HepG2 (cell line): ENCODE results near the gene ASH1L. TPM values are rescaled to one million over a fixed set of nuclear protein-coding genes. Genes with fewer than 3 reads are reported as not detected.

Experiments
- KDM3A ChIP-seq: IDR thresholded peaks from 2 replicates; pipeline ENCODE4 v1.6.1; 2018; ENCODE audit warnings: low read depth, missing compliant biosample characterization
- NR2F2 ChIP-seq: IDR thresholded peaks from 2 replicates; pipeline ENCODE4 v1.6.1; 2012; ENCODE audit warnings: low read depth, inconsistent platforms, borderline replicate concordance
- NR2F6 ChIP-seq, 2 experiments: IDR thresholded peaks; 2 replicates each; pipeline ENCODE4 v1.6.1; 2016; ENCODE audit warnings: antibody characterized with exemption in 1 of 2, mild to moderate bottlenecking in 1 of 2
- TOE1 ChIP-seq: sonication (generic); formaldehyde crosslinking; IDR thresholded peaks from 2 replicates; pipeline ENCODE4 v1.4.0; 2020; ENCODE audit warnings: mild to moderate bottlenecking, missing genetic modification reagents
- YEATS4 ChIP-seq: sonication (generic); formaldehyde crosslinking; IDR thresholded peaks from 2 replicates; pipeline ENCODE4 v1.4.0; 2020; ENCODE audit warnings: missing genetic modification reagents, borderline replicate concordance
- ZNF232 ChIP-seq: sonication (generic); formaldehyde crosslinking; IDR thresholded peaks from 2 replicates; pipeline ENCODE4 v1.4.0; 2020; ENCODE audit warnings: missing genetic modification reagents, borderline replicate concordance
- ZNF331 ChIP-seq: sonication (generic); formaldehyde crosslinking; IDR thresholded peaks from 2 replicates; pipeline ENCODE4 v1.4.0; 2020; ENCODE audit warnings: missing genetic modification reagents
- ZNF367 ChIP-seq: sonication (generic); formaldehyde crosslinking; IDR thresholded peaks from 2 replicates; pipeline ENCODE4 v1.4.0; 2020; ENCODE audit warnings: missing genetic modification reagents, borderline replicate concordance
- ZNF496 ChIP-seq: sonication (generic); formaldehyde crosslinking; IDR thresholded peaks from 2 replicates; pipeline ENCODE4 v1.8.1; 2023; ENCODE audit warnings: mild to moderate bottlenecking, moderate library complexity, missing genetic modification reagents; ENCODE audit not compliant: insufficient replicate concordance
- ZSCAN12 ChIP-seq: sonication (generic); formaldehyde crosslinking; IDR thresholded peaks from 2 replicates; pipeline ENCODE4 v1.9.0; 2021; ENCODE audit warnings: mild to moderate bottlenecking, missing genetic modification reagents
- ZSCAN25 ChIP-seq: sonication (generic); formaldehyde crosslinking; IDR thresholded peaks from 2 replicates; pipeline ENCODE4 v1.8.0; 2022; ENCODE audit warnings: mild to moderate bottlenecking, missing genetic modification reagents
- polyA plus RNA-seq, 8 experiments: library from polyadenylated mRNA; depleted of rRNA in 3 of 8; stranded (reverse) in 7 of 8; unstranded in 1 of 8; fragments of >200 nt; fragmentation: Illumina TruSeq in 4 of 8; extraction: Trizol in 4 of 8; gene quantifications; 2 replicates each; pipeline versions ENCODE4 v1.2.1 to v1.2.3, GENCODE V29; 2011 to 2016; ENCODE audit warnings: low read depth in 4 of 8, missing spikeins in 1 of 8, mixed read lengths in 1 of 8; ENCODE audit not compliant: insufficient read depth in 1 of 8
- total RNA-seq, 5 experiments: library from RNA; depleted of rRNA; stranded (reverse); fragments of >200 nt; fragmentation: Illumina TruSeq; extraction: Trizol; gene quantifications; 2 replicates each; pipeline ENCODE4 v1.2.3, GENCODE V29; 2016; ENCODE audit warnings: low read depth in 1 of 5
- TF ChIP-seq, protein P1 (sequence below): sonication (generic); formaldehyde crosslinking; IDR thresholded peaks from 2 replicates; pipeline ENCODE4 v1.5.1; 2020; ENCODE audit warnings: missing genetic modification reagents, mild to moderate bottlenecking, borderline replicate concordance
- TF ChIP-seq, protein P2 (sequence below): IDR thresholded peaks from 2 replicates; pipeline ENCODE4 v1.6.1; 2016; ENCODE audit warnings: mild to moderate bottlenecking, missing biosample characterization, missing genetic modification reagents
- TF ChIP-seq, protein P3 (sequence below): sonication (generic); formaldehyde crosslinking; IDR thresholded peaks from 2 replicates; pipeline ENCODE4 v1.8.0; 2022; ENCODE audit warnings: missing genetic modification reagents, mild to moderate bottlenecking, moderate library complexity, borderline replicate concordance
- TF ChIP-seq, protein P4 (sequence below): sonication (generic); formaldehyde crosslinking; IDR thresholded peaks from 2 replicates; pipeline ENCODE4 v1.5.0; 2020; ENCODE audit warnings: mild to moderate bottlenecking, missing genetic modification reagents
- TF ChIP-seq, protein P5 (sequence below): sonication (generic); formaldehyde crosslinking; IDR thresholded peaks from 2 replicates; pipeline ENCODE4 v1.4.0; 2020; ENCODE audit warnings: missing genetic modification reagents, mild to moderate bottlenecking, borderline replicate concordance
- TF ChIP-seq, protein P6 (sequence below): sonication (generic); formaldehyde crosslinking; IDR thresholded peaks from 2 replicates; pipeline ENCODE4 v1.4.0; 2020; ENCODE audit warnings: low read depth, mild to moderate bottlenecking, missing genetic modification reagents

ASH1L gene
- total and polyA plus RNA-seq, 2 of the 13 experiments (the other 11 are each of a cell fraction or from before 2014, with no cell fraction given): 10.2 to 15.3 TPM

DNA sequence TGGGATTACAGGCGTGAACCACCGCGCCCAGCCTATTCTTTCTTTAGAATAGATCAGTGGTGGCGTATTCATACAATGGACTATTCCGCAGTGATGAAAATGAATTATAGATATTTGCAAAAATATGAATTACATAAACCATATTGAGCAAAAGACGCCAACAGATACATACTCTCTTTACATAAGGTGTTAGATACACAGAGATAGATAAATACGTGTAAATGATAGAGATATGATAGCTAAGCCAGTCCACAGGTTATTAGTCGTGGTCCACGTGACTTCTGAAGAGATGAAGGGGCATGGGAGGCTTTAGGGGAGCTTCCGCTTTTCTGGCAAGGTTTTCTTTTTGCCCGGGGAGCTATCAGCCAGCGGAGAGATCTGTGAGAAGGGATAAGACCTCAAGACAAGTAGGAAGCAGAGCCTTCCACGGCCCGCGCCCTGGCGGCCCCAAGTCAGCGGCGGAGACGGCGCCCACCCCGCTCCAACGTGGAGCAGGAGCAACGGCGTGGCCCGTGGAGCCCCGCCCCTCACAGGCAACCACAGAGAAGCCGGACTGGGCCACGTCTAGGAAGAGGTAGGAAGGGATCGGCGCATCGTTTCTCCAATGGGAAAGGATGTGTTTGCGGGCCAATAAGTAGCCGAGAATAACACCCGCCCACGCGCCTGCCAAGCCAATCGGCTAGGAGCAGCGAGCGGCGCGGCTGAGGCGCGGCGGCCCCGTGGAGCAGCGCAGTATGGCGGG is 47.1 kb upstream of the ASH1L start, which contains the start of gene MSTO1 (continued):
- TF ChIP-seq, protein P1, sequence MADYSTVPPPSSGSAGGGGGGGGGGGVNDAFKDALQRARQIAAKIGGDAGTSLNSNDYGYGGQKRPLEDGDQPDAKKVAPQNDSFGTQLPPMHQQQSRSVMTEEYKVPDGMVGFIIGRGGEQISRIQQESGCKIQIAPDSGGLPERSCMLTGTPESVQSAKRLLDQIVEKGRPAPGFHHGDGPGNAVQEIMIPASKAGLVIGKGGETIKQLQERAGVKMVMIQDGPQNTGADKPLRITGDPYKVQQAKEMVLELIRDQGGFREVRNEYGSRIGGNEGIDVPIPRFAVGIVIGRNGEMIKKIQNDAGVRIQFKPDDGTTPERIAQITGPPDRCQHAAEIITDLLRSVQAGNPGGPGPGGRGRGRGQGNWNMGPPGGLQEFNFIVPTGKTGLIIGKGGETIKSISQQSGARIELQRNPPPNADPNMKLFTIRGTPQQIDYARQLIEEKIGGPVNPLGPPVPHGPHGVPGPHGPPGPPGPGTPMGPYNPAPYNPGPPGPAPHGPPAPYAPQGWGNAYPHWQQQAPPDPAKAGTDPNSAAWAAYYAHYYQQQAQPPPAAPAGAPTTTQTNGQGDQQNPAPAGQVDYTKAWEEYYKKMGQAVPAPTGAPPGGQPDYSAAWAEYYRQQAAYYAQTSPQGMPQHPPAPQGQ: no peak
- TF ChIP-seq, protein P2, sequence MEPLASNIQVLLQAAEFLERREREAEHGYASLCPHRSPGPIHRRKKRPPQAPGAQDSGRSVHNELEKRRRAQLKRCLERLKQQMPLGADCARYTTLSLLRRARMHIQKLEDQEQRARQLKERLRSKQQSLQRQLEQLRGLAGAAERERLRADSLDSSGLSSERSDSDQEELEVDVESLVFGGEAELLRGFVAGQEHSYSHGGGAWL: peak; percentile 86
- no peak for TF ChIP-seq NR2F6 (IDR thresholded peaks at IDR 0.05)
- no peak for TF ChIP-seq NR2F6 (CRISPR knock-in tag; IDR thresholded peaks at IDR 0.05)
- TF ChIP-seq KDM3A (CRISPR knock-in tag): peak; percentile 25; the same call in 1 of the 2 replicates
- TF ChIP-seq, protein P3, sequence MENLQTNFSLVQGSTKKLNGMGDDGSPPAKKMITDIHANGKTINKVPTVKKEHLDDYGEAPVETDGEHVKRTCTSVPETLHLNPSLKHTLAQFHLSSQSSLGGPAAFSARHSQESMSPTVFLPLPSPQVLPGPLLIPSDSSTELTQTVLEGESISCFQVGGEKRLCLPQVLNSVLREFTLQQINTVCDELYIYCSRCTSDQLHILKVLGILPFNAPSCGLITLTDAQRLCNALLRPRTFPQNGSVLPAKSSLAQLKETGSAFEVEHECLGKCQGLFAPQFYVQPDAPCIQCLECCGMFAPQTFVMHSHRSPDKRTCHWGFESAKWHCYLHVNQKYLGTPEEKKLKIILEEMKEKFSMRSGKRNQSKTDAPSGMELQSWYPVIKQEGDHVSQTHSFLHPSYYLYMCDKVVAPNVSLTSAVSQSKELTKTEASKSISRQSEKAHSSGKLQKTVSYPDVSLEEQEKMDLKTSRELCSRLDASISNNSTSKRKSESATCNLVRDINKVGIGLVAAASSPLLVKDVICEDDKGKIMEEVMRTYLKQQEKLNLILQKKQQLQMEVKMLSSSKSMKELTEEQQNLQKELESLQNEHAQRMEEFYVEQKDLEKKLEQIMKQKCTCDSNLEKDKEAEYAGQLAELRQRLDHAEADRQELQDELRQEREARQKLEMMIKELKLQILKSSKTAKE (CRISPR knock-in tag): no peak
- no peak for TF ChIP-seq ZNF232 (CRISPR knock-in tag)
- TF ChIP-seq, protein P4, sequence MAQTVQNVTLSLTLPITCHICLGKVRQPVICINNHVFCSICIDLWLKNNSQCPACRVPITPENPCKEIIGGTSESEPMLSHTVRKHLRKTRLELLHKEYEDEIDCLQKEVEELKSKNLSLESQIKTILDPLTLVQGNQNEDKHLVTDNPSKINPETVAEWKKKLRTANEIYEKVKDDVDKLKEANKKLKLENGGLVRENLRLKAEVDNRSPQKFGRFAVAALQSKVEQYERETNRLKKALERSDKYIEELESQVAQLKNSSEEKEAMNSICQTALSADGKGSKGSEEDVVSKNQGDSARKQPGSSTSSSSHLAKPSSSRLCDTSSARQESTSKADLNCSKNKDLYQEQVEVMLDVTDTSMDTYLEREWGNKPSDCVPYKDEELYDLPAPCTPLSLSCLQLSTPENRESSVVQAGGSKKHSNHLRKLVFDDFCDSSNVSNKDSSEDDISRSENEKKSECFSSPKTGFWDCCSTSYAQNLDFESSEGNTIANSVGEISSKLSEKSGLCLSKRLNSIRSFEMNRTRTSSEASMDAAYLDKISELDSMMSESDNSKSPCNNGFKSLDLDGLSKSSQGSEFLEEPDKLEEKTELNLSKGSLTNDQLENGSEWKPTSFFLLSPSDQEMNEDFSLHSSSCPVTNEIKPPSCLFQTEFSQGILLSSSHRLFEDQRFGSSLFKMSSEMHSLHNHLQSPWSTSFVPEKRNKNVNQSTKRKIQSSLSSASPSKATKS (CRISPR knock-in tag): no peak
- TF ChIP-seq YEATS4 (CRISPR knock-in tag): peak; percentile 94
- peak; percentile 15; the same call in 1 of the 2 replicates for TF ChIP-seq ZNF331
- TF ChIP-seq ZSCAN25: no peak
- TF ChIP-seq, protein P5, sequence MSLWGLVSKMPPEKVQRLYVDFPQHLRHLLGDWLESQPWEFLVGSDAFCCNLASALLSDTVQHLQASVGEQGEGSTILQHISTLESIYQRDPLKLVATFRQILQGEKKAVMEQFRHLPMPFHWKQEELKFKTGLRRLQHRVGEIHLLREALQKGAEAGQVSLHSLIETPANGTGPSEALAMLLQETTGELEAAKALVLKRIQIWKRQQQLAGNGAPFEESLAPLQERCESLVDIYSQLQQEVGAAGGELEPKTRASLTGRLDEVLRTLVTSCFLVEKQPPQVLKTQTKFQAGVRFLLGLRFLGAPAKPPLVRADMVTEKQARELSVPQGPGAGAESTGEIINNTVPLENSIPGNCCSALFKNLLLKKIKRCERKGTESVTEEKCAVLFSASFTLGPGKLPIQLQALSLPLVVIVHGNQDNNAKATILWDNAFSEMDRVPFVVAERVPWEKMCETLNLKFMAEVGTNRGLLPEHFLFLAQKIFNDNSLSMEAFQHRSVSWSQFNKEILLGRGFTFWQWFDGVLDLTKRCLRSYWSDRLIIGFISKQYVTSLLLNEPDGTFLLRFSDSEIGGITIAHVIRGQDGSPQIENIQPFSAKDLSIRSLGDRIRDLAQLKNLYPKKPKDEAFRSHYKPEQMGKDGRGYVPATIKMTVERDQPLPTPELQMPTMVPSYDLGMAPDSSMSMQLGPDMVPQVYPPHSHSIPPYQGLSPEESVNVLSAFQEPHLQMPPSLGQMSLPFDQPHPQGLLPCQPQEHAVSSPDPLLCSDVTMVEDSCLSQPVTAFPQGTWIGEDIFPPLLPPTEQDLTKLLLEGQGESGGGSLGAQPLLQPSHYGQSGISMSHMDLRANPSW (CRISPR knock-in tag): no peak
- no peak for TF ChIP-seq NR2F2
- TF ChIP-seq TOE1: no peak
- TF ChIP-seq, protein P6, sequence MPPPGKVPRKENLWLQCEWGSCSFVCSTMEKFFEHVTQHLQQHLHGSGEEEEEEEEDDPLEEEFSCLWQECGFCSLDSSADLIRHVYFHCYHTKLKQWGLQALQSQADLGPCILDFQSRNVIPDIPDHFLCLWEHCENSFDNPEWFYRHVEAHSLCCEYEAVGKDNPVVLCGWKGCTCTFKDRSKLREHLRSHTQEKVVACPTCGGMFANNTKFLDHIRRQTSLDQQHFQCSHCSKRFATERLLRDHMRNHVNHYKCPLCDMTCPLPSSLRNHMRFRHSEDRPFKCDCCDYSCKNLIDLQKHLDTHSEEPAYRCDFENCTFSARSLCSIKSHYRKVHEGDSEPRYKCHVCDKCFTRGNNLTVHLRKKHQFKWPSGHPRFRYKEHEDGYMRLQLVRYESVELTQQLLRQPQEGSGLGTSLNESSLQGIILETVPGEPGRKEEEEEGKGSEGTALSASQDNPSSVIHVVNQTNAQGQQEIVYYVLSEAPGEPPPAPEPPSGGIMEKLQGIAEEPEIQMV (CRISPR knock-in tag): no peak
- TF ChIP-seq ZSCAN12 (CRISPR knock-in tag): no peak; the same call in 1 of the 2 replicates
- TF ChIP-seq ZNF496 (CRISPR knock-in tag): no peak
- no peak for TF ChIP-seq ZNF367 (CRISPR knock-in tag)
